Adrenal gland (tissue), 5 donors: ENCODE results near the gene CBR3.

ENCODE experiments used
- CTCF ChIP-seq, 6 experiments: fragments of 450-650 bp in 4 of 6; fragments of 200-600 bp in 2 of 6; sonication (generic) in 1 of 6; IDR thresholded peaks; 1 replicate in 5 of 6; 2 replicates in 1 of 6; pipeline versions ENCODE4 v1.5.1 to v1.8.0; 2016 to 2021; ENCODE audit warnings: antibody characterized with exemption in 6 of 6, mild to moderate bottlenecking in 2 of 6, moderate library complexity in 1 of 6
- POLR2A ChIP-seq, 2 donors: fragments of 450-650 bp; IDR thresholded peaks; one replicate each; pipeline ENCODE4 v1.6.1; 2017; ENCODE audit warnings: antibody characterized with exemption in 2 of 2, mild to moderate bottlenecking in 2 of 2, moderate library complexity in 1 of 2
- donor health status: DM: no; HTN: no; CAD: no.

GRCh38 chr21:36171741-36172331 lies 37.0 kb downstream of the CBR3 start:
- no peak for TF ChIP-seq CTCF (IDR thresholded peaks at IDR 0.05)
- no peak for TF ChIP-seq POLR2A (IDR thresholded peaks at IDR 0.05)
